ENCODE measurements around the gene FAM114A2. TPM values are rescaled to one million over a fixed set of nuclear protein-coding genes. Genes with fewer than 3 reads are reported as not detected.
"Not testable (repeated sequence)": the region's sequence is repeated elsewhere in the genome, so short reads cannot be mapped to it uniquely, and the experiment has no call there.

FAM114A2 gene
- total and polyA plus RNA-seq, 4 experiments from 2014 or later: 18.2 to 45.5 (median 29.8) TPM

GRCh38 chr5:154042766-154043165 is 4.1 kb upstream of the FAM114A2 start:
- intact Hi-C loops (cut with micrococcal nuclease): no loop called here
- H3K27ac Mint-ChIP-seq: peak overlapping the region in 1 of 7 donors; percentile 19
- POLR2A ChIA-PET (ENCODE audit: partially characterized antibody): no interaction called here
- H3K27me3 Mint-ChIP-seq: no peaks in the 10 kb centered on the region
- no peaks in the 10 kb centered on the region for H3K36me3 ChIP-seq (ENCODE audit: insufficient read depth, low read length)
- no peaks in the 10 kb centered on the region for H3K27me3 ChIP-seq (ENCODE audit: insufficient read depth, low read length)
- H3K4me3 Mint-ChIP-seq: no peak overlapping the region
- no peak for DNase-seq
- no peaks in the 10 kb centered on the region for H3K9me3 Mint-ChIP-seq
- no peak overlapping the region for H3K27ac ChIP-seq (ENCODE audit: low read depth, low read length)
- H3K4me3 ChIP-seq (ENCODE audit: low read length in 2 of 2): no peak overlapping the region
- H3K4me1 ChIP-seq (ENCODE audit: insufficient read depth, low read length): peaks cover 57% of the 10 kb centered on the region
- no peaks in the 10 kb centered on the region for H3K9me3 ChIP-seq (ENCODE audit: control insufficient read depth in 1 of 2, low read length in 2 of 2)
- H3K4me1 Mint-ChIP-seq: peaks cover 48 to 85% (median 69%) of the 10 kb centered on the region in 4 donors
- CTCF ChIA-PET (ENCODE audit: partially characterized antibody): interaction anchor here (0.8 to 2.4 kb wide), 4 partner anchors 10 to 148 kb away, joined by 3 to 13 read pairs (median 4); partner anchors contain the start of gene GALNT10
- peaks cover 12 to 37% of the 10 kb centered on the region in 2 donors for H3K36me3 Mint-ChIP-seq

- Histone ChIP-seq H3K27me3 (ENCODE audit: insufficient read depth, low read length) (no peaks in the 10 kb centered on the region), H3K4me3 (ENCODE audit: low read length in 2 of 2) (peak overlapping the region; percentile 59 to 99), H3K27ac (ENCODE audit: low read depth, low read length) (peak overlapping the region; percentile 72), H3K9me3 (ENCODE audit: control insufficient read depth in 1 of 2, low read length in 2 of 2) (no peaks in the 10 kb centered on the region), H3K36me3 (ENCODE audit: insufficient read depth, low read length) (no peaks in the 10 kb centered on the region), H3K4me1 (ENCODE audit: insufficient read depth, low read length) (peaks cover 50% of the 10 kb centered on the region)
- ChIA-PET POLR2A (ENCODE audit: partially characterized antibody) (interaction anchor here (0.8 to 2.4 kb wide), 17 partner anchors 9 to 898 kb away, joined by 3 to 39 read pairs (median 5); partner anchors contain the start of genes CNOT8, GALNT10, GEMIN5 and SAP30L), CTCF (ENCODE audit: partially characterized antibody) (interaction anchor here (1.7 to 3.3 kb wide), 3 partner anchors 15 to 150 kb away, joined by 3 to 16 read pairs (median 9); partner anchors contain the start of gene GALNT10)
- DNase-seq: no peak
- H3K27me3 Mint-ChIP-seq: no peaks in the 10 kb centered on the region
- H3K9me3 Mint-ChIP-seq: no peaks in the 10 kb centered on the region
- peak overlapping the region; percentile 91 to 99 (median 98) for H3K27ac Mint-ChIP-seq
- intact Hi-C loops (cut with micrococcal nuclease): no loop called here
- peaks cover 4 to 22% of the 10 kb centered on the region in 2 donors for H3K36me3 Mint-ChIP-seq
- H3K4me3 Mint-ChIP-seq: peak overlapping the region; percentile 92 to 99 (median 98)
- H3K4me1 Mint-ChIP-seq: peaks cover 43 to 65% (median 55%) of the 10 kb centered on the region in 4 donors
These were observed 734 bp upstream of the FAM114A2 start for GRCh38 chr5:154039458-154039829.

- H3K36me3 Mint-ChIP-seq: peaks cover 14 to 27% of the 10 kb centered on the region in 2 donors
- ChIA-PET POLR2A (ENCODE audit: partially characterized antibody) (interaction anchor here (0.8 to 2.4 kb wide), 21 partner anchors 10 to 899 kb away, joined by 3 to 39 read pairs (median 5); partner anchors contain the start of genes CNOT8, GALNT10, GEMIN5 and SAP30L), CTCF (ENCODE audit: partially characterized antibody) (interaction anchor here (1.7 to 3.3 kb wide), 3 partner anchors 14 to 152 kb away, joined by 3 to 16 read pairs (median 9); partner anchors contain the start of gene GALNT10)
- Histone ChIP-seq H3K36me3 (ENCODE audit: insufficient read depth, low read length) (no peaks in the 10 kb centered on the region), H3K4me3 (ENCODE audit: low read length in 2 of 2) (peak overlapping the region; percentile 59 to 99), H3K9me3 (ENCODE audit: control insufficient read depth in 1 of 2, low read length in 2 of 2) (no peaks in the 10 kb centered on the region), H3K27ac (ENCODE audit: low read depth, low read length) (peak overlapping the region; percentile 72), H3K27me3 (ENCODE audit: insufficient read depth, low read length) (no peaks in the 10 kb centered on the region), H3K4me1 (ENCODE audit: insufficient read depth, low read length) (peaks cover 42% of the 10 kb centered on the region)
- peak overlapping the region; percentile 92 to 99 (median 98) for H3K4me3 Mint-ChIP-seq
- peak in 2 of 5 donors; percentile 45 to 57 for DNase-seq
- H3K27ac Mint-ChIP-seq: peak overlapping the region; percentile 91 to 99 (median 98)
- H3K9me3 Mint-ChIP-seq: no peaks in the 10 kb centered on the region
- intact Hi-C loops (cut with micrococcal nuclease): loop anchor here (1.0 kb wide), 2 partner anchors 152 to 407 kb away; partner anchors contain the start of genes GALNT10 and SAP30L
- no peaks in the 10 kb centered on the region for H3K27me3 Mint-ChIP-seq
- peaks cover 37 to 56% (median 49%) of the 10 kb centered on the region in 4 donors for H3K4me1 Mint-ChIP-seq
These were observed 426 bp downstream of the FAM114A2 start for GRCh38 chr5:154038261-154038706.

- ChIA-PET POLR2A (ENCODE audit: partially characterized antibody) (no interaction called here), CTCF (ENCODE audit: partially characterized antibody) (interaction anchor here (1.0 to 1.7 kb wide), 2 partner anchors 37 kb away, joined by 3 to 5 read pairs; no protein-coding TSS in a partner anchor)
- peaks cover 38 to 42% of the 10 kb centered on the region in 2 donors for H3K36me3 Mint-ChIP-seq
- no peak overlapping the region for H3K4me3 Mint-ChIP-seq
- H3K27me3 Mint-ChIP-seq: no peaks in the 10 kb centered on the region
- no peaks in the 10 kb centered on the region for H3K36me3 ChIP-seq (ENCODE audit: insufficient read depth, low read length)
- H3K27ac Mint-ChIP-seq: no peak overlapping the region
- no peak overlapping the region for H3K4me3 ChIP-seq (ENCODE audit: low read length in 2 of 2)
- H3K9me3 Mint-ChIP-seq: no peaks in the 10 kb centered on the region
- no peak overlapping the region for H3K27ac ChIP-seq (ENCODE audit: low read depth, low read length)
- no peaks in the 10 kb centered on the region for H3K9me3 ChIP-seq (ENCODE audit: control insufficient read depth in 1 of 2, low read length in 2 of 2)
- DNase-seq: no peak
- intact Hi-C loops (cut with micrococcal nuclease): no loop called here
- peaks cover 25 to 36% (median 30%) of the 10 kb centered on the region in 4 donors for H3K4me1 Mint-ChIP-seq
- H3K27me3 ChIP-seq (ENCODE audit: insufficient read depth, low read length): no peaks in the 10 kb centered on the region
- peaks cover 20% of the 10 kb centered on the region for H3K4me1 ChIP-seq (ENCODE audit: insufficient read depth, low read length)
These were observed 3.8 kb downstream of the FAM114A2 start for GRCh38 chr5:154034944-154035343.

- Mint-ChIP-seq H3K27me3 (no peaks in the 10 kb centered on the region), H3K9me3 (no peaks in the 10 kb centered on the region), H3K36me3 (peaks cover 47 to 51% of the 10 kb centered on the region in 2 donors), H3K4me1 (peaks cover 7 to 11% (median 8%) of the 10 kb centered on the region in 4 donors), H3K4me3 (no peak overlapping the region), H3K27ac (no peak overlapping the region)
- CTCF ChIA-PET (ENCODE audit: partially characterized antibody): no interaction called here
- H3K4me1 ChIP-seq (ENCODE audit: insufficient read depth, low read length): peaks cover 1% of the 10 kb centered on the region
- H3K4me3 ChIP-seq (ENCODE audit: low read length in 2 of 2): no peak overlapping the region
- H3K27me3 ChIP-seq (ENCODE audit: insufficient read depth, low read length): no peaks in the 10 kb centered on the region
- H3K36me3 ChIP-seq (ENCODE audit: insufficient read depth, low read length): no peaks in the 10 kb centered on the region
- no peaks in the 10 kb centered on the region for H3K9me3 ChIP-seq (ENCODE audit: control insufficient read depth in 1 of 2, low read length in 2 of 2)
- DNase-seq: no peak
- no peak overlapping the region for H3K27ac ChIP-seq (ENCODE audit: low read depth, low read length)
- intact Hi-C loops (cut with micrococcal nuclease): no loop called here
- POLR2A ChIA-PET (ENCODE audit: partially characterized antibody): no interaction called here
These were observed 6.7 kb downstream of the FAM114A2 start for GRCh38 chr5:154031937-154032489.

- ChIA-PET CTCF (ENCODE audit: partially characterized antibody) (no interaction called here), POLR2A (ENCODE audit: partially characterized antibody) (no interaction called here)
These were observed 12.8 kb downstream of the FAM114A2 start for GRCh38 chr5:154025951-154026350.

GRCh38 chr5:154018919-154019318 is 19.8 kb downstream of the FAM114A2 start:
- peak overlapping the region in 1 of 7 donors; percentile 48 for H3K27ac Mint-ChIP-seq
- H3K4me3 Mint-ChIP-seq; H3K4me3 ChIP-seq (ENCODE audit: low read length in 2 of 2); H3K27me3 Mint-ChIP-seq; POLR2A ChIA-PET (ENCODE audit: partially characterized antibody); CTCF ChIA-PET (ENCODE audit: partially characterized antibody); DNase-seq; H3K27ac ChIP-seq (ENCODE audit: low read depth, low read length); intact Hi-C loops (cut with micrococcal nuclease); H3K4me1 ChIP-seq (ENCODE audit: insufficient read depth, low read length); H3K36me3 ChIP-seq (ENCODE audit: insufficient read depth, low read length); H3K9me3 ChIP-seq (ENCODE audit: control insufficient read depth in 1 of 2, low read length in 2 of 2); H3K9me3 Mint-ChIP-seq; H3K27me3 ChIP-seq (ENCODE audit: insufficient read depth, low read length): not testable (repeated sequence)
- H3K4me1 Mint-ChIP-seq: peaks cover 12 to 25% (median 19%) of the 10 kb centered on the region in 4 donors
- H3K36me3 Mint-ChIP-seq: peaks cover 89 to 93% of the 10 kb centered on the region in 2 donors

More at GRCh38 chr5:154025951-154026350, 12.8 kb downstream of the FAM114A2 start:
- Mint-ChIP-seq H3K4me1 (peaks cover 0 to 6% (median 4%) of the 10 kb centered on the region in 4 donors), H3K9me3 (no peaks in the 10 kb centered on the region), H3K36me3 (peaks cover 54 to 69% of the 10 kb centered on the region in 2 donors), H3K27me3 (no peaks in the 10 kb centered on the region), H3K27ac (no peak overlapping the region), H3K4me3 (no peak overlapping the region)
- no peaks in the 10 kb centered on the region for H3K36me3 ChIP-seq (ENCODE audit: insufficient read depth, low read length)
- no peak overlapping the region for H3K27ac ChIP-seq (ENCODE audit: low read depth, low read length)
- intact Hi-C loops (cut with micrococcal nuclease): no loop called here
- no peak for DNase-seq
- no peaks in the 10 kb centered on the region for H3K4me1 ChIP-seq (ENCODE audit: insufficient read depth, low read length)
- no peak overlapping the region for H3K4me3 ChIP-seq (ENCODE audit: low read length in 2 of 2)
- no peaks in the 10 kb centered on the region for H3K9me3 ChIP-seq (ENCODE audit: control insufficient read depth in 1 of 2, low read length in 2 of 2)
- no peaks in the 10 kb centered on the region for H3K27me3 ChIP-seq (ENCODE audit: insufficient read depth, low read length)
